Chondrocyte (in vitro differentiated cells): ENCODE results near the gene CYP2U1. TPM values are rescaled to one million over a fixed set of nuclear protein-coding genes. Genes with fewer than 3 reads are reported as not detected.
A peak's percentile ranks its signal among the peaks of the same experiment; 100 is the strongest.

Experiments
- DNase-seq: peaks from one replicate; pipeline ENCODE4 v3.0.0; 2021; ENCODE audit warnings: mixed read lengths, low spot score
- H3K27ac Mint-ChIP-seq: one replicate; pipeline ENCODE4 v1.8.0; 2021; ENCODE audit warnings: mild to moderate bottlenecking, moderate library complexity, mixed read lengths; ENCODE audit not compliant: unreplicated experiment
- H3K27me3 Mint-ChIP-seq: 2 replicates; pipeline ENCODE4 v1.8.0; 2021; ENCODE audit warnings: low read depth, mixed read lengths
- H3K36me3 Mint-ChIP-seq: 2 replicates; pipeline ENCODE4 v1.8.0; 2021; ENCODE audit warnings: low read depth, mixed read lengths
- H3K4me1 Mint-ChIP-seq: 2 replicates; pipeline ENCODE4 v1.8.0; 2021; ENCODE audit warnings: low read depth, mild to moderate bottlenecking, mixed read lengths
- H3K4me3 Mint-ChIP-seq: one replicate; pipeline ENCODE4 v1.8.0; 2021; ENCODE audit warnings: mild to moderate bottlenecking, moderate library complexity, mixed read lengths; ENCODE audit not compliant: unreplicated experiment
- H3K9me3 Mint-ChIP-seq: 2 replicates; pipeline ENCODE4 v1.8.0; 2021; ENCODE audit warnings: low read depth, mixed read lengths
- CTCF ChIP-seq: fragments of 200-600 bp; sonication (generic); IDR thresholded peaks from 2 replicates; pipeline ENCODE4 v1.5.0; 2021; ENCODE audit warnings: antibody characterized with exemption, mild to moderate bottlenecking, moderate library complexity
- total RNA-seq: library from RNA; stranded (reverse); gene quantifications from 3 replicates; pipeline ENCODE4 v1.2.1, GENCODE V29; 2021

The CYP2U1 gene
- total RNA-seq, 1 donor from 2014 or later = 16.4 TPM

DNA sequence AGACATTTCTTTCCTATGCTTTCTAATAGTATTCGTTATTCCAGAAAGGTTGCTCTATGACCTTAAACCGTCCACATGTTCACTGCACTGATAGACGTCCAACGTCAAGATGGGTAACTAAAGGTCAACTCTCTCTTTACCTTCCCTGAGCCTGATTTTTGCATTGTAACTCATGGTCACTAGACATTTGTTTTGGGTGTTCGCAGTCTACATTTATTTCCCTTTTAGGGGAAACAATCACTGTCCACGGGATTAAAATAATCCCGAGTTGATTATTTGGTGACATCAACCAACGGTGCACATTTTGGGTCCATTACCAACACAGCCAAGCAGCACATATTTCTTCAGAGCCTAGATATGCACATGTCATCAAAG lies 57.8 kb downstream of the CYP2U1 start:
- Mint-ChIP-seq H3K36me3 (no peaks in the 10 kb centered on the region), H3K4me3 (peak overlapping the region; percentile 97), H3K9me3 (no peaks in the 10 kb centered on the region), H3K4me1 (peaks cover 25% of the 10 kb centered on the region), H3K27me3 (no peaks in the 10 kb centered on the region), H3K27ac (peak overlapping the region; percentile 77)
- no peak for DNase-seq
- TF ChIP-seq CTCF = no peak

GRCh38 chr4:107989537-107990386 lies 58.4 kb downstream of the CYP2U1 start, which contains the start of gene HADH:
TSS of gene HADH (plus strand) at chr4:107989889. CDS start at chr4:107989933, 44 bp downstream.
- no peaks in the 10 kb centered on the region for H3K36me3 Mint-ChIP-seq
- DNase-seq = peak; percentile 97
- H3K9me3 Mint-ChIP-seq = no peaks in the 10 kb centered on the region
- H3K27ac Mint-ChIP-seq = peak within 1 kb of the TSS; percentile 98
- no peaks in the 10 kb centered on the region for H3K27me3 Mint-ChIP-seq
- peaks cover 30% of the 10 kb centered on the region for H3K4me1 Mint-ChIP-seq
- H3K4me3 Mint-ChIP-seq = peak within 1 kb of the TSS; percentile 97
- TF ChIP-seq CTCF = no peak

DNA sequence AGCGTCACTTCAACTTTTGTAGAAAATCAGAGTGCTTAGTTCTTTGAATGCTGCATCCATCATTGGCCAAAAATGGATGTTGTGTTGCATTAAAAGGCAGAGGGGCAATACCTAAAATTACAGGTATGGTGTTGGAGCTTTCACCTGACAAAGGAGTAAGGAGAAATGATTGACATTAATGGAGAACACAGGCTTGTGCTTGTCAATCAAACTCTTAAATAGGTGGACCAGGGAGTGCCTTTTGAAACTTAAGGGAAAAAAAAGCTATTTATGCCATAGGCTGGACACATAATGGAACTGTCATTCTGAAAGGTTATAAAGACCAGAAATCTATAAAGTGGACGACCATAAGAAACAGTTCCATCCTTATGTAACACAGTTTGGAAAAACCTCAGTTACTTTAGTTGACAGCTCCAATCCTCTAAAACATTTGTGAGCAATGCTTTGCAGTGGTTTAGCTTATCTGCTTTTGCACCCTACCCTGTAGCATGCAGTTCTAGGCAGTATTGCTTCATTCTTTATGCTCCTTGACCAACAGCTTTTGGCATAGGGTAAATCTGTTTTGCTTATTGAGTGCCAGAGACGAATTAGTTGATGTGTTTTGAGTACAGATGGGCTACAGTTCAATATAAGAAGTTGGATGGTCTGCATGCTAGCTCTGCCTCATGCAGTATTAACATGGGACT lies 60.7 kb downstream of the CYP2U1 start:
- Mint-ChIP-seq H3K9me3 (no peaks in the 10 kb centered on the region), H3K27me3 (no peaks in the 10 kb centered on the region), H3K36me3 (no peaks in the 10 kb centered on the region), H3K4me3 (no peak overlapping the region), H3K4me1 (peaks cover 40% of the 10 kb centered on the region), H3K27ac (no peak overlapping the region)
- TF ChIP-seq CTCF = no peak
- DNase-seq = no peak

- no peak overlapping the region for H3K4me3 Mint-ChIP-seq
- H3K9me3 Mint-ChIP-seq = no peaks in the 10 kb centered on the region
- no peak for DNase-seq
- peaks cover 59% of the 10 kb centered on the region for H3K4me1 Mint-ChIP-seq
- H3K36me3 Mint-ChIP-seq = no peaks in the 10 kb centered on the region
- H3K27me3 Mint-ChIP-seq = no peaks in the 10 kb centered on the region
- H3K27ac Mint-ChIP-seq = no peak overlapping the region
- no peak for TF ChIP-seq CTCF
Measured at GRCh38 chr4:107993969-107994368, 62.6 kb downstream of the CYP2U1 start.

DNA sequence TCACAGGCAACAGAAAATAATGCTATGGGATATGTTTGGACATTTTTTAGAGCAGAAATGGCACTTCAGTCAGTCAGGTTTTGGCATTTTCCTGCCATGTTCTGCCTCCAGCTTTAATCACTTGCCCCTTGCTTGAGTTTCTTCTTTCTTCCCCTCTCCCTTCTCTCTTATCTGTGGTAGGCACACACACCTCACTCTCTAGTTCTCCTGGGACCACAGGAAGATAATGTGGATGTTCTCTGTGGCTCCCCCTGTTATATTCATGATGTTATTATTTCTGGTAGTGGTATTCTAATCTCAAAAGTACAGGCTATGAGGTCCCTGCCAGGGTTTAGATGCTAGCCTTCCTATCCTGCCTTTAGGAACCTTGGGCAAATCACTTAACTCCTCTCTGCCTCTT lies 63.5 kb downstream of the CYP2U1 start:
- no peak for DNase-seq
- Mint-ChIP-seq H3K27me3 (no peaks in the 10 kb centered on the region), H3K36me3 (no peaks in the 10 kb centered on the region), H3K27ac (no peak overlapping the region), H3K9me3 (no peaks in the 10 kb centered on the region), H3K4me1 (peaks cover 59% of the 10 kb centered on the region), H3K4me3 (no peak overlapping the region)
- TF ChIP-seq CTCF = no peak
